IPS DF 4.7 (cell line): Measurements from ENCODE around the gene DLG1.

Experiments used
- DNase-seq: peaks from one replicate; pipeline ENCODE4 v3.0.0-alpha.2; 2013; ENCODE audit warnings: low spot score; ENCODE audit errors: extremely low read depth

Gene DLG1

DNA sequence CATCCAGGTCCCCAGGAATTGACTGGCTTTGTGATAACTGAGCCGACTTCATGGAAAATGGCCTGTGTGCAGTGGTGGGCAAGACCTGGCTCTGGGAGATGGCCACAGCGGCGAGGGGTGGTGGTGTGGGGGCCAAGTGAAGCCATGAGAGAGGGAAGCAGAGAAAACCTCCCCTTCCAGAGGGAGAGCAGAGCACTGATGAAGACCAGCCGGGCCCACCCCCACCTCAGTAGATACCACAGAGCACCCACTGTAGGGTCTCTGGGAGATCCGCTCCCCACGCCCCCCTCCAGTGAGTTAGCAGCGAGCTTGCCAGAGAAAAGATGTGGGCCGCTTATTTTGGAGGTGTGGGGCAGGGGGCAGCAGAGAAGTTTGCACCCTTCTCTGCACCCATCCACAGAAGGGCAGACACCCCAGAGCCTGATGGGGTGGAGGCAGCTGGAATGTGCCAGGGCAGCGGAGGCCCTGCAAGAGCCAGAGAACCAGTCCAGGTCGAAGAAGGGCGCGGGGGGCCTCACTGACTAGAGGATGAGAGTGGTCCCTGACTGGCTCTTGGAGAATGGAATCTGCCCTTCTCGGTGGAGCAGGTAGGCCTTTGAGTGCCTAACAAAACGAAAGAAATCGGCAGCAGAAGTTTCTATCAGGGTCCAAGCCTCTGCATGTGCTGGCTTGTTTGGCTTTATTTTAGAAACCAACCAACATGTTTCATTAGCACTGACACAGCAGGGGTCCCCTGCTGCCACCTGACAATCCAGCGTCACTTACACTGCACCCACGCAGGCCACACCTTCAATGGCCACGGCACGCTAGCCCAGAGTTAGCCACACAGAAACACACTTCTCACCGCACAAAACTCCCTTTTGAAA is 297.1 kb downstream of the DLG1 start:
- DNase-seq = no peak

DNA sequence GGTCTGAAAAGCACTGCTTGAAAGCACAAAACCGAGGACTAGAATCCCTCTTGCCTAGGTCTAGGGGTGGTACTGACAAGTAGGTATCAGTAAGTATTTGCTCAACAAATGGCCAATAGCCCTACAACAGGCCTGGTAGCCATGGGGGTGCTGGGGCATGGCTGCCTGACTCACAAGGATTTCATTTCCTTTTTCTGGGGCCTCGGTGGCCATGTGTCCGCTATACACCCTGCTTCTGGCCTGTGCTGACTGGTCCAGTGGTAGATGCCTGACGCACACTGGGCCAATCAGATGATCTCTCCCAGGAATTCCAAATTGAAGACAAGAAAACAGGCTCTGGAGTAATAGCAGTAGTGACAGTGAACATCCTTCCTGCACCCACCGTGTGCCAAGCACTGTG is 298.2 kb downstream of the DLG1 start:
- DNase-seq = no peak

DNA sequence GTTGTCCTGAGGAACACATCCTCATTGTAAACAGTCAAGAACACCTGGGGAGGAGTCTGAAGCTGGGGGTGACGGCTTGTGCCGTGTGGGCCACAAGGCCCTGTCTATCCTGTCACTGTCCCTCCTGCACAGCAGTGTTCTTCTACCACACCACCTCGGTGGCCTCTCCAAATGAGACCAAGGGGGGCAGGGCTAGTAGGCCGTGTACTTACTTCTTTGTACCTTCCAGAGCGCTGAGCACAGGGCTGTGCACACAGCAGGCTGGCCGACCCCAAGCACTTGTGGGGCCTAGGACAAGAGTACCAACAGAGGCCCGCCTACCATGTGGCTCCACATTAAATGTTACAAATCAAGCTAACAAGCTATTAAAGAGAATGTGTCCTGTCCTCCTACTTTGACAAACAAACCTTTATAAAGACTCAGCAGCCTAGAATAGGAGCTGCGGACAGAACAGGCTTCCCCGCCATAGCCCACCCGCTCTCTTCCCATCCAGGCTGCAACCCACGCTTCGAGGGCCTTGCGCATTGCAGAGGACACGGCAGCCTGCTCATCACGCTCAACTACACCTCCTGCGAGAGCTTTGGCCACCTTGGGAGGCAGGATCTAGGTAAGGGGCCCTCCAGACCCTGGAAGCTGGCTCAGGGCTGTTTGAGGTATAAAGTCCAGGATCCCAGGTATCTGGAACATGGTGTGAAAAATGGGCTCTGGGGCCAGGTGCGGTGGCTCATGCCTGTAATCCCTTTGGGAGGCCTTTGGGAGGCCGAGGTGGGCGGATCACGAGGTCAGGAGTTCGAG is 299.2 kb downstream of the DLG1 start:
- no peak for DNase-seq

DNA sequence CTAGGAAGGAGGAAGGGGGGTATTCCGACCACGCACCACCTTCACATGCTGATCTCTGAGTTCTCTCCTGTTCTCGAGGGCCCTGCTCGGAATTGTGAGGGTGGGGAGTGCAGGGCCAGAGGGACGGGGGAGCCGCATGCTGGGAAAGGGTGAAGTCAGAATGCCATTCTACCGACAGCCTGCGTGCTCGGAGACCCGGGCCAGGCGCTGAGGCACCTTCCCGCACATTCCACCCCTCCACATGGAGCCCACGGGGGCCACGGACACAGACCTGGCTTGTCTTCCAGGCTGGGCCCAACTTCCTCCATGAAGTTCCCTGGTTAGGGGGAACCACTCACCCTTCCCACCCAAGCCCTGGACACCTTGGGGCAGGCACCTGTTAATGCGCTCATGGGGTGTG is 301.1 kb downstream of the DLG1 start:
- DNase-seq = no peak

DNA sequence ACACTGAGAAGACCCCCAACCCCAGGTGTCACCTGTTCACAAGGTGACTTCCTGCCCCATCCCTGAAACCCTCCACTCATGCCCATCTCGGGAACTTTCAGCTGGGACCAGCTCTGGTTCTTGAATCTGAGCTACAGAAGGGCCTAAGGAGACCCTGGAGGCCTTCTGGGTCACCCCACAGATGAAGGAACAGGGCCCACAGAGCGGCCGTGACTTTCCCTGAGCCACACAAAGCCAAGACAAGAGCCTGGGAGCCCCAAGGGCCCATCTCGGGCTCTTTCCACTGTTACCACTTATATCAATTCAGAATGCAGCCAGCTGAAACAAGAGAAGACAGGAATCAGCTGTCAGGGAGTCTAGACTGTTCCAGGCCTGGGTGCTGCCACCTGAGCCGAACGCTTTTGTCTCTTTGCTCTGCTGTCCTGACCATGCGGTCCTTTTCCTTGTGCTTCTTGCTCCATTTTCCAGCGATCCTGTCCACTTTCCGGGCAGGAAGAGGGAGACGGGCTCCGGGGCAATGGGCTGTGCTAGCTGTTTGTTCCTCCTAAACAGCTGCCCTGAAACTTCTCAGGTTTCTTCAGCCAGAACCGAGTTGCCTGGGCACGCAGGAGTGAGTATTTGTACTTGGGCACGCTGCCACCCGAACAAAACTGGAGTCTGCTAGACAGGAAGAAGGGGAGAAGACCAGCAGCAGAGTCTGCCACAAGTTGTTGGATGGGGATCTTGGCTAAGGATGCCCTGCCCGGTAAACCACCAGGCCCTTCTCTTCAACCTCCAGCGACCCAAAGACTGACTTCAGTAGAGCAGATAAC is 301.8 kb downstream of the DLG1 start:
- no peak for DNase-seq

DNA sequence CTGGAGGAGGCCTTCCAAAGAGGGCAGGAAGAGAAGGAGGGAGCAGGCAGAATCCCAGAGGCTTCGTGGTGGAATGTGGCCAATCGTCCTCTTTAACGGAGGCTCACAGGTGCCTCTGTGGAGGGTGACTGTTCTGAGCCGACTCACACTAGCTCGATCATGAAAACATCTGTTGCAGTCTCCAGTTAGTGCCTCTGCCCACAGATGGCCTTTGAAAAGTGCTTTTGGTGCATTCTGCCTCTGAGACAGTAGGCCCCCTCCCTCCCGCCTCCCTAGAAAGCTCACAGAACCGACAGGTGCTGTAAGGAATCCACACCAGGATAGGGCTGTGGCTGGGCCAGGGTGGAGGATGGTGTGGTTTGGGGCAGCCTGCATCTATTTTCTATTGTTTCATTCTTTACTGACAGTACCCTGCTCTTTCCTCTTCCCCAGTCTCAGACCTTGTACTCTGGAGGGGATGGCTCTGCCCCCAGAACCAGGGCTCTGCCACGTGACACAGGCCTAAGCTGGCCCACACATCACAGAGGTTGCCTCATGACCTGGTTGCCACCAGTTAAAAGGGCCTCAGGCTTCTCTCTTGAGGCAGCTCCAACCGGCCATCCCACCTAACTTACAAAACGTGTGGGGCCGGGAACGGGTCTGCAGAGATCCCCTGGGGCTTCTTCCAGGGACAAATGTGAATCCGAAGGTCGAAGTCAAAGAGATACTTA is 302.6 kb downstream of the DLG1 start:
- no peak for DNase-seq

DNA sequence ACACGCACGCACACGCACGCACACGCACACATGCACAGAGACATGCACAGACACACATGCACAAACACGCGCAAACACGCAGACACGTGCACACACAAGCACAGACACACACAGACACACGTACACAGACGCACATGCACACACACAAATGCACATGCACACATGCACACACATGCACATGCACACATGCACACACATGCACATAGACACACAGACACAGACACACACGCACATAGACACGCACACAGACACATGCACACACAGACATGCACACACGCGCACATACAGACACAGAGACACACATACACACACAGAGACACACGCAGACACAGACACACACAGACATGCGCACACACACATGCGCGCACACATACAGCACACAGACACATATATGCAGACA is 303.4 kb downstream of the DLG1 start:
- no peak for DNase-seq

DNA sequence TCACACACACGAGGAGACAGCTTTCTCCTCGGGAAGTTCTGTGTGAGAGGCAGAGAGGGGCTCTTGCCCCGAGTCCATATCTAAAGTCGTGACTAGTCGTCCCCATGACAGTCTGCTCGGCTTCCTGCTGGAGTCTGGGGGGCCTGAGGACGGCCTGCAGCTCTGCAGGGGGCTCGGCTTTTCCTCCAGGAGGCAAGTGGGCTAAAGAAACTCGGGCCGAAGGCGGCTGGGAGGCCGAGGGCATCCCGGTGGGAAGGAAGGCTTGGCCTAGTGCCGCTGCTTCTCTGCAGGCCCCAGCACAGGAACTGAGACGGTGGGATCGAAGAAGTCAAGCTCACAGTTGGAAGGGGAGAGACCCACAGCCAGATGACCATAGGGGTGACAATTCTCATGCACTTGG is 304.4 kb downstream of the DLG1 start:
- no peak for DNase-seq
